Mesenchymal stem cell (in vitro differentiated cells and primary cell): ENCODE results near the gene LGALS7B. TPM values are rescaled to one million over a fixed set of nuclear protein-coding genes. Genes with fewer than 3 reads are reported as not detected.

ENCODE experiments used
- DNase-seq: peaks from one replicate; pipeline ENCODE4 v3.0.0-alpha.2; 2013
- H2AFZ ChIP-seq: one replicate; pipeline ENCODE4 v1.6.1; 2013; ENCODE audit warnings: low read depth, mild to moderate bottlenecking, control low read depth, inconsistent platforms, low read length, moderate library complexity
- H2AK5ac ChIP-seq: 2 replicates; pipeline ENCODE4 v1.6.1; 2013; ENCODE audit warnings: low read length, moderate library complexity, mild to moderate bottlenecking, inconsistent platforms; ENCODE audit not compliant: severe bottlenecking
- H2BK120ac ChIP-seq: one replicate; pipeline ENCODE4 v1.6.1; 2013; ENCODE audit warnings: low read depth, mild to moderate bottlenecking, inconsistent platforms, low read length, moderate library complexity
- H2BK12ac ChIP-seq, 2 experiments: one replicate each; pipeline ENCODE4 v1.6.1; 2013; ENCODE audit warnings: inconsistent platforms in 2 of 2, low read length in 2 of 2, mild to moderate bottlenecking in 2 of 2, moderate library complexity in 2 of 2, control low read depth in 1 of 2
- H2BK15ac ChIP-seq: one replicate; pipeline ENCODE4 v1.6.1; 2013; ENCODE audit warnings: mild to moderate bottlenecking, low read depth, inconsistent platforms; ENCODE audit not compliant: poor library complexity, severe bottlenecking
- H2BK5ac ChIP-seq: 2 replicates; pipeline ENCODE4 v1.6.1; 2013; ENCODE audit warnings: low read depth, mild to moderate bottlenecking, low read length, control low read depth, inconsistent platforms; ENCODE audit not compliant: poor library complexity, severe bottlenecking
- H3K14ac ChIP-seq, 2 experiments: one replicate each; pipeline ENCODE4 v1.6.1; 2013; ENCODE audit warnings: inconsistent platforms in 2 of 2, low read length in 2 of 2, control low read depth in 1 of 2, mild to moderate bottlenecking in 1 of 2, moderate library complexity in 1 of 2
- H3K18ac ChIP-seq, 2 experiments: one replicate each; pipeline ENCODE4 v1.6.1; 2013; ENCODE audit warnings: inconsistent platforms in 2 of 2, low read length in 2 of 2, control low read depth in 1 of 2, low read depth in 1 of 2, mild to moderate bottlenecking in 1 of 2
- H3K23ac ChIP-seq, 2 experiments: one replicate each; pipeline ENCODE4 v1.6.1; 2013; ENCODE audit warnings: inconsistent platforms in 2 of 2, low read length in 2 of 2, mild to moderate bottlenecking in 2 of 2, moderate library complexity in 2 of 2, control low read depth in 1 of 2
- H3K27ac ChIP-seq: 2 replicates; pipeline ENCODE4 v1.5.1; 2013; ENCODE audit warnings: mild to moderate bottlenecking, moderate library complexity, low read length, control low read depth, inconsistent platforms; ENCODE audit not compliant: poor library complexity, severe bottlenecking
- H3K27me3 ChIP-seq, 2 experiments: 2 replicates each; pipeline versions ENCODE4 v1.6.1 to v1.7.0; 2013; ENCODE audit warnings: low read length in 2 of 2, mild to moderate bottlenecking in 2 of 2, moderate library complexity in 2 of 2, control low read depth in 1 of 2, inconsistent platforms in 1 of 2; ENCODE audit not compliant: control insufficient read depth in 1 of 2, insufficient read depth in 1 of 2
- H3K36me3 ChIP-seq, 2 experiments: 2 replicates each; pipeline versions ENCODE4 v1.6.1 to v1.7.0; 2013; ENCODE audit warnings: low read length in 2 of 2, control low read depth in 1 of 2, inconsistent platforms in 1 of 2, low read depth in 1 of 2, mild to moderate bottlenecking in 1 of 2; ENCODE audit not compliant: insufficient read depth in 2 of 2, control insufficient read depth in 1 of 2
- H3K4ac ChIP-seq, 2 experiments: one replicate each; pipeline ENCODE4 v1.6.1; 2013; ENCODE audit warnings: inconsistent platforms in 2 of 2, low read length in 2 of 2, mild to moderate bottlenecking in 2 of 2, moderate library complexity in 2 of 2, control low read depth in 1 of 2, low read depth in 1 of 2
- H3K4me1 ChIP-seq: 2 replicates; pipeline ENCODE4 v1.6.1; 2013; ENCODE audit warnings: low read depth, low read length, control low read depth; ENCODE audit not compliant: control insufficient read depth, insufficient read depth
- H3K4me2 ChIP-seq: 2 replicates; pipeline ENCODE4 v1.6.1; 2013; ENCODE audit warnings: low read length, mild to moderate bottlenecking, inconsistent platforms; ENCODE audit not compliant: poor library complexity, severe bottlenecking
- H3K4me3 ChIP-seq, 2 experiments: 2 replicates each; pipeline versions ENCODE4 v1.5.1 to v1.7.0; 2013; ENCODE audit warnings: low read length in 2 of 2, mild to moderate bottlenecking in 2 of 2, control low read depth in 1 of 2, low read depth in 1 of 2; ENCODE audit not compliant: insufficient read depth in 1 of 2
- H3K79me1 ChIP-seq: replicated peaks from 2 replicates; pipeline ENCODE4 v1.6.1; 2013; ENCODE audit warnings: mild to moderate bottlenecking, control low read depth, low read length, inconsistent platforms; ENCODE audit not compliant: poor library complexity, severe bottlenecking
- H3K9ac ChIP-seq: 2 replicates; pipeline ENCODE4 v1.7.0; 2013; ENCODE audit warnings: mild to moderate bottlenecking, low read length, moderate library complexity
- H3K9me3 ChIP-seq: 2 replicates; pipeline ENCODE4 v1.7.0; 2013; ENCODE audit warnings: mild to moderate bottlenecking, low read length; ENCODE audit not compliant: control insufficient read depth
- H4K8ac ChIP-seq: one replicate; pipeline ENCODE4 v1.6.1; 2013; ENCODE audit warnings: inconsistent platforms, mild to moderate bottlenecking, low read length, moderate library complexity
- H4K91ac ChIP-seq: one replicate; pipeline ENCODE4 v1.6.1; 2013; ENCODE audit warnings: mild to moderate bottlenecking, low read length, inconsistent platforms
- WGBS: methylation state at CpG from one replicate; pipeline ENCODE4 v1.1.7; 2013; ENCODE audit warnings: mixed read lengths; 5-methylcytosine and 5-hydroxymethylcytosine counted together
- polyA plus RNA-seq, 2 experiments: library from polyadenylated mRNA; stranded (reverse); fragments of 200-250 nt; gene quantifications; one replicate each; pipeline ENCODE4 v1.2.3, GENCODE V29; 2013

The LGALS7B gene
- not detected for polyA plus RNA-seq (2013, experiment 1 of 2)
- polyA plus RNA-seq (2013, experiment 2 of 2), result not detected

GRCh38 chr19:38788478-38789243, at the start of gene LGALS7B:
TSS of gene LGALS7B (plus strand) at chr19:38789200. CDS start at chr19:38789227, 27 bp downstream.
- Histone ChIP-seq H3K36me3 (no peaks in the 10 kb centered on the region), H3K27ac (no peak within 1 kb of the TSS), H2AFZ (no peak within 1 kb of the TSS), H2AK5ac (peak within 1 kb of the TSS; percentile 39), H3K27me3 (peaks cover 0 to 3% of the 10 kb centered on the region in 2 experiments), H4K8ac (no peak within 1 kb of the TSS), H2BK120ac (no peak within 1 kb of the TSS), H3K23ac (peak within 1 kb of the TSS in 1 of 2 experiments; percentile 41), H3K4me1 (peaks cover 5% of the 10 kb centered on the region), H3K79me1 (no peaks in the 10 kb centered on the region), H3K9ac (no peak within 1 kb of the TSS), H2BK5ac (no peak within 1 kb of the TSS), H2BK12ac (no peak within 1 kb of the TSS), H4K91ac (no peak within 1 kb of the TSS), H3K4me2 (no peak within 1 kb of the TSS), H3K18ac (no peak within 1 kb of the TSS), H2BK15ac (no peak within 1 kb of the TSS), H3K4ac (peak within 1 kb of the TSS in 1 of 2 experiments; percentile 13), H3K4me3 (no peak within 1 kb of the TSS), H3K9me3 (no peaks in the 10 kb centered on the region), H3K14ac (no peak within 1 kb of the TSS)
- no peak for DNase-seq
- 67% methylated on average over 8 of the region's 17 CpGs for WGBS

- Histone ChIP-seq H2BK120ac (no peak overlapping the region), H3K79me1 (no peaks in the 10 kb centered on the region), H3K9me3 (no peaks in the 10 kb centered on the region), H3K27ac (no peak overlapping the region), H3K18ac (no peak overlapping the region), H2BK15ac (no peak overlapping the region), H4K8ac (no peak overlapping the region), H3K14ac (no peak overlapping the region), H2AK5ac (no peak overlapping the region), H3K9ac (no peak overlapping the region), H3K36me3 (no peaks in the 10 kb centered on the region), H4K91ac (no peak overlapping the region), H2AFZ (no peak overlapping the region), H2BK12ac (no peak overlapping the region), H3K4ac (no peak overlapping the region), H3K4me2 (no peak overlapping the region), H3K4me3 (no peak overlapping the region), H2BK5ac (no peak overlapping the region), H3K23ac (no peak overlapping the region), H3K4me1 (peaks cover 19% of the 10 kb centered on the region), H3K27me3 (peaks cover 0 to 16% of the 10 kb centered on the region in 2 experiments)
- WGBS, result 92% methylated on average over 15 of the region's 16 CpGs
- no peak for DNase-seq
Measured at GRCh38 chr19:38739440-38740256, 49.4 kb upstream of the LGALS7B start.

GRCh38 chr19:38740257-38740592, 48.8 kb upstream of the LGALS7B start:
- H3K27me3 ChIP-seq, result peaks cover 0 to 16% of the 10 kb centered on the region in 2 experiments
- H3K18ac ChIP-seq, result no peak overlapping the region
- no peaks in the 10 kb centered on the region for H3K36me3 ChIP-seq
- no peak overlapping the region for H2AFZ ChIP-seq
- H3K14ac ChIP-seq, result no peak overlapping the region
- no peaks in the 10 kb centered on the region for H3K9me3 ChIP-seq
- no peak overlapping the region for H4K91ac ChIP-seq
- H3K23ac ChIP-seq, result no peak overlapping the region
- no peaks in the 10 kb centered on the region for H3K79me1 ChIP-seq
- no peak overlapping the region for H3K4ac ChIP-seq
- H3K4me2 ChIP-seq, result no peak overlapping the region
- H3K4me1 ChIP-seq, result peaks cover 13% of the 10 kb centered on the region
- no peak overlapping the region for H3K27ac ChIP-seq
- H2AK5ac ChIP-seq, result no peak overlapping the region
- no peak overlapping the region for H2BK5ac ChIP-seq
- H2BK120ac ChIP-seq, result no peak overlapping the region
- H4K8ac ChIP-seq, result no peak overlapping the region
- no peak for DNase-seq
- H3K4me3 ChIP-seq, result no peak overlapping the region
- H2BK12ac ChIP-seq, result no peak overlapping the region
- WGBS, result 95% methylated on average over 9 of the region's 9 CpGs
- no peak overlapping the region for H3K9ac ChIP-seq
- H2BK15ac ChIP-seq, result no peak overlapping the region

GRCh38 chr19:38740932-38741331, 48.1 kb upstream of the LGALS7B start:
- Histone ChIP-seq H3K4me2 (no peak overlapping the region), H3K27ac (no peak overlapping the region), H4K8ac (no peak overlapping the region), H2BK120ac (no peak overlapping the region), H3K79me1 (no peaks in the 10 kb centered on the region), H3K36me3 (no peaks in the 10 kb centered on the region), H3K9ac (no peak overlapping the region), H3K27me3 (peaks cover 0 to 16% of the 10 kb centered on the region in 2 experiments), H3K18ac (no peak overlapping the region), H3K4ac (no peak overlapping the region), H3K9me3 (no peaks in the 10 kb centered on the region), H2BK5ac (no peak overlapping the region), H2BK15ac (no peak overlapping the region), H3K14ac (no peak overlapping the region), H3K4me1 (peaks cover 10% of the 10 kb centered on the region), H3K23ac (no peak overlapping the region), H2BK12ac (no peak overlapping the region), H3K4me3 (no peak overlapping the region), H2AFZ (no peak overlapping the region), H2AK5ac (no peak overlapping the region), H4K91ac (no peak overlapping the region)
- 98% methylated on average over 2 of the region's 2 CpGs for WGBS
- DNase-seq, result no peak
